ENCODE results near the gene RABGAP1L.
"Not testable (repeated sequence)": the region's sequence is repeated elsewhere in the genome, so short reads cannot be mapped to it uniquely, and the experiment has no call there.

RABGAP1L gene

DNA sequence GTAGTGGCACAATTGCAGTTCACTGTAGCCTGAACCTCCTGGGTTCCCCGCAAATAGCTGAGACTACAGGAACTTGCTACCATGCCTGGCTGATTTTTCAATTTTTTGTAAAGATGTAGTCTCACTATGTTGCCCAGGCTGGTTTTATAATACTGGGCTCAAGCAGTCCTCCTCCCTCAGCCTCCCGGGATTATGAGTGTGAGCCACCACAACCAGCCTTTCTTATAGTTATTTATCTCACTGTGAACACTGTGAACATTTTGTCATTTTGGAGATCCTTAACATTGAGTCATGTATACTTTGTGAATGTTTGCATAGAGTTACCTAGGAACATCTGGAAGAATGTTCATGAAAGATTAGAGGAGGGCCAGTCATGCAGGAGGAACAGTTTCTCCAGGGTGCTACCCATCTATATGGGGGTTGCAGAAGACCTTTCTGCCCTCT is 713.3 kb downstream of the RABGAP1L start:
- Mint-ChIP-seq H3K9me3 (peaks cover 8% of the 10 kb centered on the region), H3K4me3 (no peak overlapping the region), H3K36me3 (peaks cover 5% of the 10 kb centered on the region), H3K27me3 (no peaks in the 10 kb centered on the region), H3K4me1 (peaks cover 17% of the 10 kb centered on the region), H3K27ac (no peak overlapping the region)
- CTCF ChIA-PET = no interaction called here
- no peak for DNase-seq

DNA sequence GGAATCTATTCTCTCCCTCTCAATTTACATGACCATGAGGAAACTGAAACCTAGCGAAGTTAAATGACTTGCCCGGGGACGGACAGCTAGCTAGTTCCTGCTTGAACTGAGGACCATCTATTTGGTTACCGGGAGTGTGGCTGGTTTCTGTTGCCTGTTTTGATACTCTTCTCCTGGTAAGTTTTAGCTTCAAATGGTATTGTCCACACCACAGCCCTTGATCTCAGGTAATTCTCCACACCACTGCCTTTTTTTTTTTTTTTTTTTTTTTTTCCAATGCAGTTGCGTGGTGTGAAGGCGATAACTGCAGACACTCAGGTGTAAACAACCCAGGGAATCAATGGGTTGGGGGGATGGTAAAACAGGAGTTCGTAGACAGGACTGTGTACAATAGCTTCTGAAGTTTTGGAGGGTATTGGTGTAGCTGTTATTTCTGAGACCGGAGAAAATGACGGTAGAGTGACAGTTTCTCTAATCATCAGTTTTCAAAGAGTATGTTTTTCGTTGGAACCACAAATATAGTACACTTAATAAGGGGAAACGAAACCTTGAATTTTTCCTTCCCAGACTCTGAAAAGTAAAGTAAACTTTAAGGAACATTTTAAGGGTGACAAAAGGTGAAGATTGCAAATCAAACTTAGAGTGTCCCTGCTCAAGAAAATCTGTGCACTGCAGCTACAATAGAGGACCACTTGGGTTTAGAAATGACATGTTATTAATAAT is 715.2 kb downstream of the RABGAP1L start:
- peak overlapping the region; percentile 38 for H3K4me3 Mint-ChIP-seq
- DNase-seq = no peak
- peaks cover 17% of the 10 kb centered on the region for H3K4me1 Mint-ChIP-seq
- H3K36me3 Mint-ChIP-seq = peaks cover 3% of the 10 kb centered on the region
- CTCF ChIA-PET = no interaction called here
- H3K27ac Mint-ChIP-seq = peak overlapping the region; percentile 46
- H3K27me3 Mint-ChIP-seq = no peaks in the 10 kb centered on the region
- H3K9me3 Mint-ChIP-seq = peaks cover 2% of the 10 kb centered on the region

DNA sequence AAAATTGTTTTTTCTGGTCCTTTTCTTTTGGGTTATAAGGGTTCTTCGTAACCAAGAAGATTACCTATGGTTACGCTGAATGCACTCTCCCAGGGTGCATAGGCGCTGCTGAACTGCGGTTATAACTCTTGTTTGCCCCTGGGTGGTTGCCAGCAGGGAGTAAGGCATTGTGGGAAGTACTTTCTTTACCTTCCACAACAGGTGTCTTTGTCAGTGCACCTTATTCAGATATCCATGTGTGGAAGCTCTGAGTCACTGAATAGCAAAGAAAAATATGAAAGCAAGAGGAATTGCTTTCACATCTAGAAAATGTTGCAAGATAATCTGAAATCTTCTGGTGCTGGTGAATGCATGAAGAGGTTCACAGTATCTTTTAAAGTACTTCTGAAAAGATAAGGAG is 716.0 kb downstream of the RABGAP1L start:
- H3K36me3 Mint-ChIP-seq = no peaks in the 10 kb centered on the region
- H3K4me3 Mint-ChIP-seq = peak overlapping the region; percentile 47
- no peak overlapping the region for H3K27ac Mint-ChIP-seq
- no peaks in the 10 kb centered on the region for H3K27me3 Mint-ChIP-seq
- CTCF ChIA-PET = no interaction called here
- no peak for DNase-seq
- H3K4me1 Mint-ChIP-seq = peaks cover 17% of the 10 kb centered on the region
- H3K9me3 Mint-ChIP-seq = no peaks in the 10 kb centered on the region

DNA sequence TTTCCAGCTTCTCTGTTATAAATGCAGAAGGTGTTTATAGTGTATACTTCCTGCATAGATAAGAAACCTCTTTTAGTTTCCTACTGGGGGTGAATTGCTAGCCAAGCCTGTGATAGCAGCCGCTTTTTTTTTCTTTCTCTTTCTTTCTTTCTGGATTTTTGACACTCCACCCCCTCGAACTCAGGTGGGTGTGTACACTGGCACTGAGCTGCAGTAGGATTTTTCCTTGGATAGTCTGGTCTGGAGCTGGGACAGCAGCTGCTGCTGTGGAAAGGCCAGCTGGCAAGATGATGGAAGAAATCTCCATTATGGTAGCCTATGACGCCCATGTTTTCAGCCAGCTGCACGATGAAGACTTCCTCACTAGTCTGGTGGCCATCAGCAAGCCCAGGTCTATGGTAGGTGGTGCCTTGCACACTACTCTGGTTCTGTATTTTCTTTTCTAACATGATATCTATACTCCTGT is 717.9 kb downstream of the RABGAP1L start:
- CTCF ChIA-PET = interaction anchor here (0.6 kb wide), 1 partner anchor 125 kb away, joined by 3 read pairs; no protein-coding TSS in a partner anchor
- peak overlapping the region; percentile 6 for H3K4me3 Mint-ChIP-seq
- H3K27ac Mint-ChIP-seq = no peak overlapping the region

DNA sequence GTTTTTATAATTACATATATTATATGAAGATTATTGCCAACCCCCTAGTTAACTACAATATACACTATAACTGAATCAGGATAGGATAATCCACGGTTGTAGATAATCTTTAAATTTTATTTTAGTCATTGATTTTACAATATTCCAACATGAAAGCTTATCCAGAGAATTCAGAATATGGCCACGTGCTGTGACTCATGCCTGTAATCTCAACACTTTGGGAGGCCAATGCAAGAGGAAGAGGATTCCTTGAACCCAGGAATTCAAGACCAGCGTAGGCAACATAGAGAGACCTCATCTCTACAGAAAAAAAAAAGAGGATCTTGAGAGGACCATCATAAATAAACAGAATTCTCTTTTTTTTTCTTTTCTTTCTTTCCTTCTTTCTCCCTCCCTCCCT is 720.9 kb downstream of the RABGAP1L start:
- CTCF ChIA-PET = no interaction called here
- DNase-seq = no peak
- H3K27ac Mint-ChIP-seq = no peak overlapping the region
- no peaks in the 10 kb centered on the region for H3K27me3 Mint-ChIP-seq
- peaks cover 7% of the 10 kb centered on the region for H3K4me1 Mint-ChIP-seq
- H3K36me3 Mint-ChIP-seq = peaks cover 1% of the 10 kb centered on the region
- no peaks in the 10 kb centered on the region for H3K9me3 Mint-ChIP-seq
- no peak overlapping the region for H3K4me3 Mint-ChIP-seq

More for the DNA sequence above, 717.9 kb downstream of the RABGAP1L start:
- no peaks in the 10 kb centered on the region for H3K9me3 Mint-ChIP-seq
- H3K27me3 Mint-ChIP-seq = no peaks in the 10 kb centered on the region
- H3K36me3 Mint-ChIP-seq = peaks cover 1% of the 10 kb centered on the region
- no peak for DNase-seq
- H3K4me1 Mint-ChIP-seq = peaks cover 17% of the 10 kb centered on the region

DNA sequence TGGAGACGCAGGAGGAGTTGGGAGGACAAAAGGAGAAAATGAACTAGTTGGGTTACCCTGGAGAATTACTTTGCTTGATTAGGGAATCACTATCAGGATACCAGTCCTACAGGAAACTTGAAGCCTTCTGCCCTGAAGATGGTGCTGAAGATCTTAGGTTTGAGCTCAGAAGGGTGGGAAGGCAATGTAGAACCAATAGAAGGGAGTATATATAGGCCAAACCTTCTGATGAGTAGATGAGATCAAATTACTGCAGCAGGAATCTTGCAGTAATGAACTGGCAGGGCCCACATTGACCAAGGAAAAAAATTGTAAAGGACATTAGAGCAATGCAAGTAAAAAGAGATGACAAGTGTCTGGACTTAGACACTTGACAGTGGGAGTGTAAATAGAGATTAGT is 724.1 kb downstream of the RABGAP1L start:
- DNase-seq = no peak
- CTCF ChIA-PET = interaction anchor here (1.9 to 2.3 kb wide), 2 partner anchors 96 to 100 kb away, joined by 6 to 7 read pairs; no protein-coding TSS in a partner anchor
- Mint-ChIP-seq H3K4me3 (no peak overlapping the region), H3K27ac (no peak overlapping the region), H3K36me3 (peaks cover 1% of the 10 kb centered on the region), H3K4me1 (no peaks in the 10 kb centered on the region), H3K27me3 (no peaks in the 10 kb centered on the region), H3K9me3 (no peaks in the 10 kb centered on the region)

DNA sequence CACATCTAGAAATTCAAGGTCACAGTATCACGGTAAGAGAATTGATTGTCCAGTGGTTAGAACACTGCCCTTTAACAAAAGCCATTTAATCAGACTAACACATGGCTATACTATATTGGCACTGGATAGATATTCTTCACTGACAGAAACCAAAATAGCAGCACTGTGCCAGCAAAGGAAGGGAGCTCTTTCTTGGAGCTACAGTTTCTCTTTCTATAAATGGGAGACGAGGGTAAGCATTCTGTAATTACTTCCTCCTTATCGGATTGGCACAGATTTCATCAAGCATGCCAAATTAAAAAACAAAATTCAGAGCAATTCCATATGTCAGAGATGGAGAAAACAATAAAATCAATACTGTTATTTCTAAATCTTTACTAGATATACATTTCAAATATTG is 724.7 kb downstream of the RABGAP1L start:
- Mint-ChIP-seq H3K9me3 (no peaks in the 10 kb centered on the region), H3K27ac (no peak overlapping the region), H3K36me3 (peaks cover 1% of the 10 kb centered on the region), H3K4me1 (no peaks in the 10 kb centered on the region), H3K4me3 (no peak overlapping the region), H3K27me3 (no peaks in the 10 kb centered on the region)
- CTCF ChIA-PET = interaction anchor here (1.0 to 2.3 kb wide), 3 partner anchors 95 to 99 kb away, joined by 3 to 7 read pairs (median 6); no protein-coding TSS in a partner anchor
- no peak for DNase-seq

DNA sequence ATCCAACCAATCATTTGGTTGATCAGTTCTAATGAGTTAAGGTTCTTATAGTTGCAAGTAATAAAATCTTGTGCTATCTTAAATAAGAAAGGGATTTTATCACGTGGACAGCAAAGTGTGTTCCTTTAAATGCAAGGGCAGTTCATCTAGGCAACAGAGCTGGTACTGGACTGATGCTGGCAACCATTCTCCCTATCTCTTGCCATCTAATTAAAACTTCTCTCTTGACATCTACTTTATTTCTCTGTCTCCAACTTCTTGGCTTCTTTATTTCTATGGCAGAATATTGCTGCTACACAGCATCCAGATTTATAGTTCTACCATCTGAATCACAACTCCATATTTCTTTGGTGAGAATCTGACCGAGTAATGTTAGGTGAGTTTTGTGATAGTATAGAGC is 725.2 kb downstream of the RABGAP1L start:
- H3K4me3 Mint-ChIP-seq = no peak overlapping the region
- CTCF ChIA-PET = interaction anchor here (1.0 to 1.9 kb wide), 2 partner anchors 94 to 98 kb away, joined by 3 to 6 read pairs; no protein-coding TSS in a partner anchor
- H3K36me3 Mint-ChIP-seq = peaks cover 1% of the 10 kb centered on the region
- DNase-seq = no peak
- no peaks in the 10 kb centered on the region for H3K9me3 Mint-ChIP-seq
- H3K27ac Mint-ChIP-seq = no peak overlapping the region
- H3K4me1 Mint-ChIP-seq = no peaks in the 10 kb centered on the region
- no peaks in the 10 kb centered on the region for H3K27me3 Mint-ChIP-seq

DNA sequence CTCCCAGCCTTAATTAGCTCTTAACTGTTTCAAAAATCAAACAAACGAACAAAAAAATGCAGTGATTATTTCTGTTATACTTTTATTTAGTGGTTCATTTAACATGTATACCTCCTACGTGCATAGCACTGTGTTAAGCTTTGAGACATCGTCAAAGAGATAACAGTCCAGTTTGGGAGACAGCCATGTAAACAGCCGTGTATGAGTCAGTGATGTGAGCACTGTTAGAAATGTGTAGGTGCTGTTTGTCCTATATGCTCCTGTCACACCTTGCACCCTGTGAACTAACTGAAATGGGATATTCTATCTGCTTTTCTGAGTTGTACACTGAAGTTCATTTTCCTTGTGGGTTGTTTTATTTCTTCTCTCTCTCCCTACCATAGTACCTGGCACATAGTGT is 730.7 kb downstream of the RABGAP1L start:
- no peaks in the 10 kb centered on the region for H3K27me3 Mint-ChIP-seq
- DNase-seq = no peak
- H3K4me1 Mint-ChIP-seq = peaks cover 10% of the 10 kb centered on the region
- no peaks in the 10 kb centered on the region for H3K9me3 Mint-ChIP-seq
- peaks cover 5% of the 10 kb centered on the region for H3K36me3 Mint-ChIP-seq
- CTCF ChIA-PET = no interaction called here
- no peak overlapping the region for H3K27ac Mint-ChIP-seq
- H3K4me3 Mint-ChIP-seq = no peak overlapping the region

DNA sequence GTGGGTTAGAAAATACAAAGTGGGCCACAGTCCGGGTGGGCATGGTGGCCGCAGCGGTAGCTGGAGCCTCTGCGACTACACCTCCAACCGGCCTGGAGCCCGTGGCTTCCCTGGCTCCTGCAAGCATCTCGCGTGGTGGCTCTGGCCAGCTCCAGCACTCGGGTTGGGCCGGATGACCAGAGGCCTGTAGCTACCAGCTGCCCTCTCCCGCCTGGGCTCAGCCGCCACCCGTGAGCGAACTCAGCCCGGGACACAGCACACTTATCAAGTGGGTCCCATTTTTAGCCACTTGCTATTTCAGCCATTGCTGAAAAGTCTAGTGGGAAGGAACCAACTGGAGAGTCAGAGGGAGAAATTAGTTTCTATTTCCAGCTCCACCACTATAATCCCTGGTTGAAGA is 732.7 kb downstream of the RABGAP1L start:
- CTCF ChIA-PET = interaction anchor here (0.8 to 1.1 kb wide), 2 partner anchors 92 to 98 kb away, joined by 4 read pairs; no protein-coding TSS in a partner anchor
- Mint-ChIP-seq H3K27me3 (no peaks in the 10 kb centered on the region), H3K27ac (no peak overlapping the region), H3K36me3 (peaks cover 8% of the 10 kb centered on the region), H3K4me3 (no peak overlapping the region), H3K9me3 (no peaks in the 10 kb centered on the region), H3K4me1 (peaks cover 10% of the 10 kb centered on the region)
- no peak for DNase-seq

DNA sequence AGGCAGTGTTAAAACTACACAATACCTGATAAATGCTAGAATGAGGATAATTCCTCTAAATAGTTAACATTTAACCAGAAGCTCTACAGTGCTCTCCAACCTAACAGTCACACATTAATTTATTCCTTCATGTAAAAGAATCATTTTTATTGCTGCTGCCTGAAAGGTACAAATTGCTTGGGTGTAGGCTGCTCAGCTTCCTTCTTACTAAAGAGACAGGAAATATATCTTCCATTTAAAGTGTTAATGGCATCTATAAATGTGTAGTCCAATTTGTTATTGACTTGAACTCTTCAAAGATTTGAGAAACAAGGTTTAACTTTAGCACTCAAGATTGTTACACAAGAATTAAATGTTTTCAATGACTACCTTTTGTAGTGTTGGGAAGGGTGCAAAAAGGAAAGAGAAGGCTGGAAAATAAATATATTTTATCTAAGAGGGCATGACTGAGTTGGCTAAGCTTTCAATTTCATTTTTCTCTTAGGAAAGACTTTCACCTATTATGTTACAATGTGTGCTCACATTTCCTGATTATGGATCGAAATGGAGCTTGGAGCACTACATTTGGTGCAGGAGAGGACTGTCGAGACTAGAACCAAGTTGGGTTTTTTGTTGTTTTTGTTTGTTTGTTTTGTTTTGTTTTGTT is 734.9 kb downstream of the RABGAP1L start:
- Mint-ChIP-seq H3K4me1 (peaks cover 10% of the 10 kb centered on the region), H3K4me3 (no peak overlapping the region), H3K27ac (peak overlapping the region; percentile 42), H3K27me3 (no peaks in the 10 kb centered on the region), H3K36me3 (peaks cover 10% of the 10 kb centered on the region), H3K9me3 (no peaks in the 10 kb centered on the region)
- CTCF ChIA-PET = interaction anchor here (1.7 kb wide), 1 partner anchor 89 kb away, joined by 5 read pairs; no protein-coding TSS in a partner anchor
- no peak for DNase-seq

DNA sequence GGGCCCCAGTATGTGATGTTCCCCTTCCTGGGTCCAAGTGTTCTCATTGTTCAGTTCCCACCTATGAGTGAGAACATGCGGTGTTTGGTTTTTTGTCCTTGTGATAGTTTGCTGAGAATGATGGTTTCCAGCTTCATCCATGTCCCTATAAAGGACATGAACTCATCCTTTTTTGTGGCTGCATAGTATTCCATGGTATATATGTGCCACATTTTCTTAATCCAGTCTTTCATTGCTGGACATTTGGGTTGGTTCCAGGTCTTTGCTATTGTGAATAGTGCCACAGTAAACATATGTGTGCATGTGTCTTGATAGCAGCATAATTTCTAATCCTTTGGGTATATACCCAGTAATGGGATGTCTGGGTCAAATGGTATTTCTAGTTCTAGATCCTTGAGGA is 736.3 kb downstream of the RABGAP1L start:
- H3K27me3 Mint-ChIP-seq, DNase-seq, H3K4me1 Mint-ChIP-seq, H3K9me3 Mint-ChIP-seq, H3K4me3 Mint-ChIP-seq, H3K27ac Mint-ChIP-seq, CTCF ChIA-PET: not testable (repeated sequence)
- peaks cover 10% of the 10 kb centered on the region for H3K36me3 Mint-ChIP-seq

DNA sequence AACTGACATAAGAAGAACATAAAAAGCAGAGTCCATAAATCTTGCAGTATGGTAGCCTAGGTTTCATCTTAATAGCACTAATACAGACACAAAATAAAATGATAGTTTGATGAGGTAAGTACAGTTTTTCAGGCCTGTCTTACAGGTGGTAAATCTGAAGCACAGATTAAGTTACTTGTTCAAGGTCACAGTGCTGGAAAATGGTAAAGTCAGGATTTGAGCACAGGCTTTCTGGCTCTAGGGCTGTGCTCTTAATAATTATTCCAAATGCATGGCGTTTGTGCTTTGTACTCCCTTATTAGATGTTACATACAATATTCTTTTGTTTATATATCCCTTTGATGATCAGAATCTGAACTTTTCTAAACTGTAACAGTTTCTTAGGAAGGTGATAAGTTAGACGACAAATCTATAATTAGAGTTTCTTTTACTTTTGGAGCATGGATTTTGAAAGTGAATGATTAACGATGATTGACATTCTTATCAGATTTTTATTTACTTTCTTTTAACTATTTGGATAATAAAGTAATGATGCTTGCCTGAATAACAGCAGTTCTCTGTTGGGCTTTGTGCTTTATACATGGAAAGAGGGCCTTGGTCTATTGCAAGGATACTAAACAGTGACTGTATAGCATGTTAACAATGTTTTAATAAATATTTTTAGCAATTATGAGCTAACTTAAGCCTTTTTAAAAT is 738.9 kb downstream of the RABGAP1L start:
- Mint-ChIP-seq H3K27me3 (no peaks in the 10 kb centered on the region), H3K9me3 (peaks cover 20% of the 10 kb centered on the region), H3K4me1 (peaks cover 10% of the 10 kb centered on the region), H3K4me3 (no peak overlapping the region), H3K36me3 (peaks cover 27% of the 10 kb centered on the region), H3K27ac (no peak overlapping the region)
- CTCF ChIA-PET = no interaction called here
- DNase-seq = no peak

DNA sequence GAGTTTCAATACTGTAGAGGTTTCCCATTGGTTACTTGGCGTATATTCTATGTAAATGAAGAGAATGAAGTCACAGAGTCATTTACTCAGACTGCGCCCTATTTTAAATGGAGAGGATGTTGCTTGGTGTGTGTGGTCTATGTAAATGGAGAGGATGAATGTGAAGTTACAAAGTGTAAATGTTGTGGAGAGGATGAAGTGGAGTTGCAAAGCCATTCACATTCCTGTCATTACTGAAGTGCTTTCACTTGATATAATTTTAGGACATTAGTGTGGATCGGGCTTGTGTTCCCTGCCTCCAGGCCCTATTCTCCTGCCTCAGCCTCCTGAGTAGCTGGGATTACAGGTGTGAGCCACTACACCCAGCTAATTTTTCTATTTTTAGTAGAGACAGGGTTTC is 741.0 kb downstream of the RABGAP1L start:
- CTCF ChIA-PET = no interaction called here
- peaks cover 30% of the 10 kb centered on the region for H3K36me3 Mint-ChIP-seq
- H3K4me1 Mint-ChIP-seq = no peaks in the 10 kb centered on the region

More for the DNA sequence above, 741.0 kb downstream of the RABGAP1L start:
- no peak for DNase-seq
- H3K9me3 Mint-ChIP-seq = peaks cover 27% of the 10 kb centered on the region
- H3K27ac Mint-ChIP-seq = no peak overlapping the region
- H3K27me3 Mint-ChIP-seq = no peaks in the 10 kb centered on the region
- no peak overlapping the region for H3K4me3 Mint-ChIP-seq

Measured in activated naive CD4-positive, alpha-beta T cell treated with anti-CD3 and anti-CD28 coated beads, Interleukin-2, amount 10 ng/mL, durations not matched to agents 7 days and 5 days (primary cell).